CD14-positive monocyte (primary cell): Measurements from ENCODE around the gene DMAC2. TPM values are rescaled to one million over a fixed set of nuclear protein-coding genes. Genes with fewer than 3 reads are reported as not detected.

ENCODE experiments used
- DNase-seq, 3 donors: peaks; one replicate each; pipeline ENCODE4 v3.0.0-alpha.2; 2011 to 2022
- H2AFZ ChIP-seq: 2 replicates; pipeline ENCODE4 v1.6.0; 2012; ENCODE audit warnings: mild to moderate bottlenecking, low read depth, low read length, inconsistent platforms; ENCODE audit not compliant: insufficient read depth, poor library complexity, severe bottlenecking
- H3K27ac ChIP-seq, 2 donors: 1 replicate in 1 of 2; 2 replicates in 1 of 2; pipeline ENCODE4 v1.5.1; 2012 to 2013; ENCODE audit warnings: low read length in 2 of 2, control low read depth in 1 of 2, inconsistent platforms in 1 of 2, low read depth in 1 of 2, mild to moderate bottlenecking in 1 of 2
- H3K27me3 ChIP-seq, 2 donors: one replicate each; pipeline versions ENCODE4 v1.6.0 to v1.6.1; 2011 to 2013; ENCODE audit warnings: low read length in 2 of 2; ENCODE audit not compliant: control insufficient read depth in 2 of 2, insufficient read depth in 2 of 2
- H3K36me3 ChIP-seq, 2 donors: replicated peaks in 1 of 2; 1 replicate in 1 of 2; 2 replicates in 1 of 2; pipeline versions ENCODE4 v1.5.1 to v1.6.1; 2012 to 2013; ENCODE audit warnings: low read length in 2 of 2, control low read depth in 1 of 2, inconsistent platforms in 1 of 2, mild to moderate bottlenecking in 1 of 2; ENCODE audit not compliant: insufficient read depth in 2 of 2, control insufficient read depth in 1 of 2
- H3K4me1 ChIP-seq, 2 donors: 1 replicate in 1 of 2; 2 replicates in 1 of 2; pipeline versions ENCODE4 v1.5.1 to v1.6.1; 2012 to 2013; ENCODE audit warnings: low read length in 2 of 2, control low read depth in 1 of 2, inconsistent platforms in 1 of 2, mild to moderate bottlenecking in 1 of 2, moderate library complexity in 1 of 2; ENCODE audit not compliant: insufficient read depth in 2 of 2, control insufficient read depth in 1 of 2
- H3K4me2 ChIP-seq: replicated peaks from 2 replicates; pipeline ENCODE3; 2012; ENCODE audit warnings: low read length, moderate library complexity, mild to moderate bottlenecking; ENCODE audit not compliant: poor library complexity, severe bottlenecking; ENCODE audit errors: extremely low read depth
- H3K4me3 ChIP-seq, 3 experiments: fragments of 200-600 bp in 1 of 3; sonication (generic) in 1 of 3; replicated peaks in 1 of 3; 1 replicate in 2 of 3; 2 replicates in 1 of 3; pipeline ENCODE4 v1.5.1; 2011 to 2013; ENCODE audit warnings: low read length in 3 of 3, mild to moderate bottlenecking in 3 of 3, control low read depth in 2 of 3, low read depth in 2 of 3, inconsistent platforms in 1 of 3, moderate library complexity in 1 of 3
- H3K79me2 ChIP-seq: 2 replicates; pipeline ENCODE4 v1.6.0; 2012; ENCODE audit warnings: mild to moderate bottlenecking, control low read depth, inconsistent platforms, low read length, moderate library complexity; ENCODE audit not compliant: insufficient read depth
- H3K9ac ChIP-seq: 2 replicates; pipeline ENCODE4 v1.6.0; 2017; ENCODE audit warnings: low read length, mild to moderate bottlenecking; ENCODE audit not compliant: insufficient read depth, poor library complexity, severe bottlenecking
- H3K9me3 ChIP-seq, 2 donors: replicated peaks in 1 of 2; 1 replicate in 1 of 2; 2 replicates in 1 of 2; pipeline versions ENCODE4 v1.5.1 to v1.6.1; 2012 to 2013; ENCODE audit warnings: low read length in 2 of 2, control low read depth in 1 of 2; ENCODE audit not compliant: control insufficient read depth in 1 of 2, insufficient read depth in 1 of 2
- H4K20me1 ChIP-seq: 2 replicates; pipeline ENCODE4 v1.6.0; 2012; ENCODE audit warnings: mild to moderate bottlenecking, low read length, control low read depth, moderate library complexity; ENCODE audit not compliant: insufficient read depth
- H3K27ac Mint-ChIP-seq, 7 donors: one replicate each; pipeline ENCODE4 v1.8.0; 2020; ENCODE audit warnings: mild to moderate bottlenecking in 7 of 7, mixed read lengths in 7 of 7, moderate library complexity in 6 of 7, inconsistent platforms in 2 of 7
- H3K27me3 Mint-ChIP-seq, 3 donors: one replicate each; pipeline ENCODE4 v1.8.0; 2021 to 2022; ENCODE audit warnings: low read depth in 3 of 3, mild to moderate bottlenecking in 3 of 3, mixed read lengths in 3 of 3, moderate library complexity in 3 of 3, inconsistent platforms in 1 of 3
- H3K36me3 Mint-ChIP-seq, 2 donors: one replicate each; pipeline ENCODE4 v1.8.0; 2020; ENCODE audit warnings: mixed read lengths in 2 of 2, inconsistent platforms in 1 of 2, mild to moderate bottlenecking in 1 of 2
- H3K4me1 Mint-ChIP-seq: one replicate; pipeline ENCODE4 v1.8.0; 2020; ENCODE audit warnings: mild to moderate bottlenecking, mixed read lengths
- H3K4me3 Mint-ChIP-seq, 2 donors: one replicate each; pipeline ENCODE4 v1.8.0; 2020; ENCODE audit warnings: mild to moderate bottlenecking in 2 of 2, mixed read lengths in 2 of 2, moderate library complexity in 1 of 2
- H3K9me3 Mint-ChIP-seq, 7 donors: one replicate each; pipeline ENCODE4 v1.8.0; 2020 to 2022; ENCODE audit warnings: mixed read lengths in 7 of 7, mild to moderate bottlenecking in 6 of 7, moderate library complexity in 6 of 7, inconsistent platforms in 2 of 7
- CTCF ChIP-seq: fragments of 200-600 bp; IDR thresholded peaks from one replicate; pipeline ENCODE4 v1.8.0; 2022; ENCODE audit warnings: antibody characterized with exemption, mild to moderate bottlenecking
- WGBS: methylation state at CpG from one replicate; pipeline ENCODE4 v1.1.5; 2013; ENCODE audit warnings: missing lambda C conversion rate; ENCODE audit not compliant: insufficient coverage; 5-methylcytosine and 5-hydroxymethylcytosine counted together
- intact Hi-C, 2 donors: fragments of 100-400 bp; cut with micrococcal nuclease; formaldehyde crosslinking; loops; one replicate each; pipeline versions ENCODE4 v1.15.0 to v1.15.1; 2023
- polyA plus RNA-seq, 3 donors: library from polyadenylated mRNA; depleted of rRNA in 1 of 3; unstranded in 2 of 3; stranded (reverse) in 1 of 3; fragments of 300-500 nt in 2 of 3; fragments of >200 nt in 1 of 3; fragmentation: Illumina TruSeq in 2 of 3; gene quantifications; 1 replicate in 2 of 3; 2 replicates in 1 of 3; pipeline ENCODE4 v1.2.3, GENCODE V29; 2012 to 2021

DMAC2 gene
- polyA plus RNA-seq, 3 donors, result 33.2 to 48.0 (median 43.8) TPM

GRCh38 chr19:41437944-41438574 is 1.7 kb downstream of the DMAC2 start:
- peak overlapping the region in 3 of 7 donors; percentile 2 to 36 (median 21) for H3K27ac Mint-ChIP-seq
- H2AFZ ChIP-seq, result no peak overlapping the region
- intact Hi-C loops, result loop anchor here in 1 of 2 donors (5.0 to 10.0 kb wide), 2 partner anchors 86 to 173 kb away; partner anchors contain the start of genes HNRNPUL1 and TGFB1
- H3K36me3 Mint-ChIP-seq, result peaks cover 25 to 37% of the 10 kb centered on the region in 2 donors
- H3K4me2 ChIP-seq, result no peak overlapping the region
- no peaks in the 10 kb centered on the region for H3K9me3 ChIP-seq
- peaks cover 0 to 26% of the 10 kb centered on the region in 2 donors for H3K36me3 ChIP-seq
- H3K27me3 Mint-ChIP-seq, result peaks cover 0 to 2% (median 0%) of the 10 kb centered on the region in 3 donors
- peaks cover 30 to 34% of the 10 kb centered on the region in 2 donors for H3K4me1 ChIP-seq
- no peaks in the 10 kb centered on the region for H4K20me1 ChIP-seq
- H3K9me3 Mint-ChIP-seq, result no peaks in the 10 kb centered on the region
- H3K9ac ChIP-seq, result no peak overlapping the region
- WGBS, result 100% methylated on average over 1 of the region's 7 CpGs
- peaks cover 39% of the 10 kb centered on the region for H3K4me1 Mint-ChIP-seq
- no peak overlapping the region for H3K4me3 Mint-ChIP-seq
- H3K27ac ChIP-seq, result no peak overlapping the region
- no peak for DNase-seq
- H3K27me3 ChIP-seq, result no peaks in the 10 kb centered on the region
- no peak overlapping the region for H3K4me3 ChIP-seq
- H3K79me2 ChIP-seq, result peaks cover 36% of the 10 kb centered on the region
- no peak for TF ChIP-seq CTCF

GRCh38 chr19:41436674-41436951 is 3.1 kb downstream of the DMAC2 start:
- no peaks in the 10 kb centered on the region for H3K9me3 Mint-ChIP-seq
- Histone ChIP-seq H2AFZ (no peak overlapping the region), H3K9ac (no peak overlapping the region), H3K4me3 (no peak overlapping the region), H3K27me3 (no peaks in the 10 kb centered on the region), H4K20me1 (peaks cover 4% of the 10 kb centered on the region), H3K4me2 (no peak overlapping the region), H3K36me3 (peaks cover 12 to 41% of the 10 kb centered on the region in 2 donors), H3K9me3 (no peaks in the 10 kb centered on the region), H3K79me2 (peaks cover 38% of the 10 kb centered on the region), H3K4me1 (peaks cover 28 to 33% of the 10 kb centered on the region in 2 donors), H3K27ac (no peak overlapping the region)
- H3K4me1 Mint-ChIP-seq, result peaks cover 33% of the 10 kb centered on the region
- DNase-seq, result no peak
- no peak for TF ChIP-seq CTCF
- no peak overlapping the region for H3K4me3 Mint-ChIP-seq
- H3K36me3 Mint-ChIP-seq, result peaks cover 39 to 52% of the 10 kb centered on the region in 2 donors
- intact Hi-C loops, result loop anchor here in 1 of 2 donors (5.0 to 10.0 kb wide), 2 partner anchors 84 to 172 kb away; partner anchors contain the start of genes HNRNPUL1 and TGFB1
- peak overlapping the region in 2 of 7 donors; percentile 2 to 50 for H3K27ac Mint-ChIP-seq
- H3K27me3 Mint-ChIP-seq, result peaks cover 0 to 2% (median 0%) of the 10 kb centered on the region in 3 donors
